Upper lobe of left lung (tissue), 4 donors: ENCODE results near the gene A3GALT2.

Experiments
- CTCF ChIP-seq, 6 experiments: fragments of 450-650 bp in 4 of 6; fragments of 200-600 bp in 2 of 6; sonication (generic) in 2 of 6; IDR thresholded peaks; one replicate each; pipeline ENCODE4 v1.5.1; 2016 to 2019; ENCODE audit warnings: antibody characterized with exemption in 6 of 6
- POLR2AphosphoS5 ChIP-seq, 2 donors: sonication (generic); formaldehyde crosslinking; IDR thresholded peaks; one replicate each; pipeline ENCODE4 v1.5.1; 2017; ENCODE audit warnings: antibody characterized with exemption in 2 of 2

GRCh38 chr1:33268927-33269610 is 51.8 kb downstream of the A3GALT2 start:
- no peak for TF ChIP-seq CTCF (IDR thresholded peaks at IDR 0.05)
- no peak for TF ChIP-seq POLR2AphosphoS5 (IDR thresholded peaks at IDR 0.05)
